ENCODE data around the gene DNER. TPM values are rescaled to one million over a fixed set of nuclear protein-coding genes. Genes with fewer than 3 reads are reported as not detected.
A peak's percentile ranks its signal among the peaks of the same experiment; 100 is the strongest.

Gene DNER
- total RNA-seq, 2 donors from 2014 or later: 2.6 to 6.0 TPM

- H3K4me1 ChIP-seq (replicated peaks): no peaks in the 10 kb centered on the region
- 75% methylated on average over 6 of the region's 6 CpGs for WGBS
- H3K4me3 ChIP-seq: no peak overlapping the region
- no peak overlapping the region for H3K27ac ChIP-seq
- TF ChIP-seq POLR2A (IDR thresholded peaks at IDR 0.05) (no peak), CTCF (IDR thresholded peaks at IDR 0.05) (no peak), POLR2AphosphoS5 (IDR thresholded peaks at IDR 0.05) (no peak)
- no peaks in the 10 kb centered on the region for H3K9me3 ChIP-seq
- H3K36me3 ChIP-seq: no peaks in the 10 kb centered on the region
- H3K27me3 ChIP-seq (replicated peaks; ENCODE audit: insufficient read depth): no peaks in the 10 kb centered on the region
- DNase-seq (ENCODE audit: low spot score): no peak
- intact Hi-C loops (cut with DNase I): no loop called here
These were observed 287.9 kb downstream of the DNER start for GRCh38 chr2:229426464-229426863.

- H3K36me3 ChIP-seq: no peaks in the 10 kb centered on the region
- intact Hi-C loops (cut with DNase I): no loop called here
These were observed 288.8 kb downstream of the DNER start for GRCh38 chr2:229425598-229425997.

GRCh38 chr2:229422063-229422462 lies 292.3 kb downstream of the DNER start:
- 47% methylated on average over 6 of the region's 6 CpGs for WGBS
- intact Hi-C loops (cut with DNase I): no loop called here

More at GRCh38 chr2:229425598-229425997, 288.8 kb downstream of the DNER start:
- H3K4me1 ChIP-seq (replicated peaks): no peaks in the 10 kb centered on the region
- 71% methylated on average over 9 of the region's 9 CpGs for WGBS
- no peak overlapping the region for H3K4me3 ChIP-seq
- no peak overlapping the region for H3K27ac ChIP-seq
- no peaks in the 10 kb centered on the region for H3K27me3 ChIP-seq (replicated peaks; ENCODE audit: insufficient read depth)
- no peak for TF ChIP-seq POLR2A (IDR thresholded peaks at IDR 0.05)
- no peak for TF ChIP-seq CTCF (IDR thresholded peaks at IDR 0.05)
- TF ChIP-seq POLR2AphosphoS5 (IDR thresholded peaks at IDR 0.05): no peak
- H3K9me3 ChIP-seq: no peaks in the 10 kb centered on the region
- DNase-seq (ENCODE audit: low spot score): no peak

GRCh38 chr2:229419158-229419557 lies 295.2 kb downstream of the DNER start:
- Histone ChIP-seq H3K27me3 (replicated peaks; ENCODE audit: insufficient read depth) (no peaks in the 10 kb centered on the region), H3K27ac (peak overlapping the region; percentile 15 to 41), H3K9me3 (no peaks in the 10 kb centered on the region), H3K4me1 (replicated peaks) (no peaks in the 10 kb centered on the region), H3K36me3 (no peaks in the 10 kb centered on the region), H3K4me3 (no peak overlapping the region)
- 42% methylated on average over 1 of the region's 1 CpG for WGBS
- TF ChIP-seq CTCF (IDR thresholded peaks at IDR 0.05) (no peak), POLR2A (IDR thresholded peaks at IDR 0.05) (no peak), POLR2AphosphoS5 (IDR thresholded peaks at IDR 0.05) (no peak)
- intact Hi-C loops (cut with DNase I): no loop called here
- DNase-seq (ENCODE audit: low spot score): no peak

More at GRCh38 chr2:229422063-229422462, 292.3 kb downstream of the DNER start:
- H3K4me3 ChIP-seq: no peak overlapping the region
- H3K4me1 ChIP-seq (replicated peaks): no peaks in the 10 kb centered on the region
- no peak for DNase-seq (ENCODE audit: low spot score)
- no peak overlapping the region for H3K27ac ChIP-seq
- H3K9me3 ChIP-seq: no peaks in the 10 kb centered on the region
- no peaks in the 10 kb centered on the region for H3K27me3 ChIP-seq (replicated peaks; ENCODE audit: insufficient read depth)
- TF ChIP-seq POLR2AphosphoS5 (IDR thresholded peaks at IDR 0.05): no peak
- H3K36me3 ChIP-seq: no peaks in the 10 kb centered on the region

GRCh38 chr2:229417916-229418315 lies 296.4 kb downstream of the DNER start:
- intact Hi-C loops (cut with DNase I): no loop called here
- Histone ChIP-seq H3K4me1 (replicated peaks) (no peaks in the 10 kb centered on the region), H3K36me3 (no peaks in the 10 kb centered on the region), H3K4me3 (no peak overlapping the region), H3K27ac (no peak overlapping the region), H3K9me3 (no peaks in the 10 kb centered on the region), H3K27me3 (replicated peaks; ENCODE audit: insufficient read depth) (no peaks in the 10 kb centered on the region)
- TF ChIP-seq POLR2AphosphoS5 (IDR thresholded peaks at IDR 0.05) (no peak), CTCF (IDR thresholded peaks at IDR 0.05) (no peak), POLR2A (IDR thresholded peaks at IDR 0.05) (no peak)
- no peak for DNase-seq (ENCODE audit: low spot score)
- 77% methylated on average over 7 of the region's 7 CpGs for WGBS
